Stimulated activated CD8-positive, alpha-beta memory T cell treated with anti-CD3 and anti-CD28 coated beads, Interleukin-7, amount 100 ng/mL, for 1 hour (primary cell): ENCODE measurements around the gene GOLGA6A.

Experiments
- DNase-seq, 2 donors: peaks; one replicate each; pipeline ENCODE4 v3.0.0-alpha.2; 2020; ENCODE audit warnings: low read depth in 2 of 2

The GOLGA6A gene

DNA sequence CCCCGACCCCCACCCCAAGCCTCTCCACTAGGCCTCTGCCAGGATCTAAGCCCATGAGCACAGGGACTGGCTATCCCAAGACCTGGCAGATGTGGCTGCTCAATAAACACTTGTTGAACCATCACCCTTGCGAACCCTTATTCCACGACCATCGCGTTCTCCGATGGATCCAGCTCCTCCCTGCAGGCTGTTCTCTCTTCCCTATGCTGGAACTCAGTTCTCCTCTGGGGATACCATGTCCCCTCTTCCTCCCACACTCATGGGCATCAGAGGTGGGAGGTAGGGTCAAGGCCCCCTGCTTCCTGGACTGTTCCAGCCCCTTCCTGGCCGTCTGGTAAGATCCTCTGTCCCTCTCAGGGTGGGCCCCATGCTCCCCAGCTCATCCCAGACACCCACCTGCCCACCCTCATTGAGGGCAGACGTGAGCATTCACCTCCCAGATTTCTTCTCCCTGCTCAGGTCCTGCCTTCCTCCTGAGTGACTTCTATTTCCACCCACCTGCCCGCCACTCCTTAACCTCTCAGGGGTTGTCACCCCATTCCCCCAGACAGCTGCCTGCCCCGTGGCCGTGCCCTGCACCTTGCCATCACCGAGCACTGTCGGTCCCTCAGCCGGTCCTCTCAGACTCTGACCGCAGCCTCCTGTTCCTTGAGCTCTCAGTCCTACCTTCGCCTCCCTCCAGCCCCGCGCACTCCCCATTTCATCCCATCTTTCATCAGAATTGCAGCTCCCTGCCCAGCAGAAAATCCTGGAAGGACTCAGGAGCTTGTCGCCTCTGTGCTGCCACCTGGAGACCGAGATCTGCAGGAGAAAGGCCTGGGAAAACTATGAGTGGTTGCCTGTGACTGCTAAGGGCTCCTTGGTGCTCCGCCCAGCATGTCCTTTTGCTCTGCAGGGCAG, 45.8 kb downstream of the GOLGA6A start:
- DNase-seq = no peak

DNA sequence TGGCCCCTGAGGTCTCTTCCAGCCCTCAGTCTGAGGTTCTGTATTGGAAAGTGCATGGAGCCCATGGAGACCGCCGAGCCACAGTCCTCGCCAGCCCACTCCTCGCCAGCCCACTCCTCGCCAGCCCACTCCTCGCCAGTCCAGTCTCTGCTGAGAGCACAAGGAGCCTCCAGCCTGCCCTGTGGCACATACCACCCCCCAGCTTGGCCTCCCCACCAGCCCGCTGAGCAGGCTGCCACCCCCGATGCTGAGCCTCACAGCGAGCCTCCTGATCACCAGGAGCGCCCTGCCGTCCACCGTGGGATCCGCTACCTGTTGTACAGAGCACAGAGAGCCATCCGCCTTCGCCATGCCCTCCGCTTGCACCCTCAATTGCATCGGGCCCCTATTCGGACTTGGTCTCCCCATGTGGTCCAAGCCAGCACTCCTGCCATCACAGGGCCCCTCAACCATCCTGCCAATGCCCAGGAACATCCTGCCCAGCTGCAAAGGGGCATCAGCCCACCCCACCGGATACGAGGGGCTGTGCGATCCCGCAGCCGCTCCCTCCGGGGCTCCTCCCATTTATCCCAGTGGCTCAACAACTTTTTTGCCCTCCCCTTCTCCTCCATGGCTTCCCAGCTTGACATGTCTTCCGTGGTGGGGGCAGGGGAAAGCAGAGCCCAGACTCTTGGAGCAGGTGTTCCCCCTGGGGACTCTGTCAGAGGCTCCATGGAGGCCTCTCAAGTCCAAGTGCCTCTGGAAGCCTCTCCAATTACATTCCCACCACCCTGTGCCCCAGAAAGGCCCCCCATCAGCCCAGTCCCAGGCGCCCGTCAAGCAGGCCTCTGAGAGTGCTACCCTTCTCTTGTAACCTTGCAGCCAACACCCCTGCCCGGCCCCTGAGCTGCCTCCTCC, 47.0 kb downstream of the GOLGA6A start:
- no peak for DNase-seq

DNA sequence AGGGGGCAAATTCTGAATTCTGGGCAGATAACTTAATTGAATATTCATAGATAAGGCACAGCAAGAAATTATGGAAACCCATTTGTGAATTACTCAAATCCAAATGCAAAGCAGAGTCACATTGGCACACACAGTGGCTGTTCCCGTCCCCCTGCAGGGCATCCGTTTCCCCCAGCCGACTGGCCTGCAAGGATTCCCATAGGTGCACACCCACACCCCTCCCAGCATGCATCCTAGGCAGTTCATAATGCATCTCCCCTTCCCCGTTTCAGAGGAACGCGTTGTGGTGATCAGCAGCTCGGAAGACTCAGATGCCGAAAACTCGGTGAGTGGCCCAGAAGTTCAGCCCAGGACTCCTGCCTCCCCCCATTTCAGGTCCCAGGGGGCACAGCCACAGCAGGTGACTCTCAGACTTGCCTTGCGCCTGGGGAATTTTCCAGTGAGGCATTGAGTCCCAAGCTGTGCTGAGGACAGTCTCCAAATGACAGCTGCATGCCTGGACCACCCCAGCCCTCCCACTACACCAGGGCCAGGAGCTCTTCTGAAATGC, 48.1 kb downstream of the GOLGA6A start:
- no peak for DNase-seq

DNA sequence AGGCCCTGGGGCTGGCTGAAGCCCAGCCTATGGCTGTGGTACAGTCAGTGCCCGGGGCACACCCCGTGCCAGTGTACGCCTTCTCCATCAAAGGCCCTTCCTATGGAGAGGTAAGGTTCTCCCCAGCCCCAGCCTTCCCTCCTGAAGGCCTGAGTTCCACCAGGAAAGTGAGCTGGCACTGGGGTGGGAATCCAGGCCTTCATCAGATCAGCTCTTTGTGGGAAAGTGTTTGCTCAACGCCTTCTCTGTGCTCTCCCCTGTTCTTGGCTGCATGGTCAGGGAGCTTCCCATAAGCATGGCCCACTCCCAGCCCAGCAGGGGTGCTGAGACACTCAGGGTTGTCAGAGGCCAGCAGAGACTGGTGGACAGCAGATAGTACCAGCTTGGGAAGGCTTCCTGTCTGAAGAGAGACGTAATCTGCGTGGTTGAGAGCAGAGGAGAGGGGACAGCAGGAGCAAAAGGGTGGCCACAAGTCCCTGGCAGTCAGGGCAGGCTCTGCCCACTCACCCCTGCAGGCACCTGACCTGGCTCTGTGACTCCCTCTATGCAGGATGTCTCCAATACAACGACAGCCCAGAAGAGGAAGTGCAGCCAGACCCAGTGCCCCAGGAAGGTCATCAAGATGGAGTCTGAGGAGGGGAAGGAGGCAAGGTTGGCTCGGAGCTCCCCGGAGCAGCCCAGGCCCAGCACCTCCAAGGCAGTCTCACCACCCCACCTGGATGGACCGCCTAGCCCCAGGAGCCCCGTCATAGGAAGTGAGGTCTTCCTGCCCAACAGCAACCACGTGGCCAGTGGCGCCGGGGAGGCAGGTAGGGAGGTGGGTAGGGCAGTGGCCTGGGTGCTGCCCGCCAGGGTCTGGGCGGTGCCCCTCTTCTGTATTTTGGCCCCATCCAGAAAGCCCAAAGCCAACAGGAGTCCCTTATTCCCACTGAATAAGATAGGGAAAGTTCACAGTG, 49.5 kb downstream of the GOLGA6A start:
- no peak for DNase-seq

DNA sequence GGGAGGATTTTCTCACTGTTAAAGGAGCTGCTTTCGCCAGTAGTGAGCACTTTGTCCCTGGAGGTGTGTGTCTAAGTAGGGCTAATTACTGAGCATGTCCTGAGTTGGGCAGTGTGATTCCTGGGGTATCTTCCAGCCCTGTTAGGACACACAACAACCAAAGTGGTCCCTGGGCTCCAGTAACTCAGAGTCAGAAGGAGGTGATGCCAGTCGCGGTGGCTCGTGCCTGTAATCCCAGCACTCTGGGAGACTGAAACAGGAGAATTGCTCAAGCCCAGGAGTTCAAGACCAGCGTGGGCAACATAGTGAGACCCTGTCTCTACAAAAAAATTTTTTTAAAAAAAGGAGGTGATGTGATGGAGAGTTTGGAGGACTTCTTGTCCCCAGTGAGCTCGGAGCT, 50.3 kb downstream of the GOLGA6A start:
- DNase-seq = no peak

DNA sequence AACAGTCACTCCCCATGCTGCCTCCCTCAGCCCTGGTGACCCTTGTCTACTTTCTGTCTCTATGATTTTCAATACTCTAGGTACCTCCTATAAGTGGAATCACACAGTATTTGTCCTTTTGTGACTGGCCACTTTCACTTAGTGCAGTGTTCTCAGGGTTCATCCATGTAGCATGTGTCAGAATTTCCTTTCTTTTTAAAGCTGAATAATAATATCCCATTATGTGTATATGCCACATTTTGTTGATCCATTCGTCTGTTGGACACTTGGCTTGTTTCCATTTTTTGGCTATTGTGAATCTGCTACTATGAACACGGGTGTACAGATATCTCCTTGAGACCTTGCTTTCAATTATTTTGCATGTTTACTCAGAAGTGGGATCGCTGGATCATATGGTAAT, 53.7 kb downstream of the GOLGA6A start:
- no peak for DNase-seq

DNA sequence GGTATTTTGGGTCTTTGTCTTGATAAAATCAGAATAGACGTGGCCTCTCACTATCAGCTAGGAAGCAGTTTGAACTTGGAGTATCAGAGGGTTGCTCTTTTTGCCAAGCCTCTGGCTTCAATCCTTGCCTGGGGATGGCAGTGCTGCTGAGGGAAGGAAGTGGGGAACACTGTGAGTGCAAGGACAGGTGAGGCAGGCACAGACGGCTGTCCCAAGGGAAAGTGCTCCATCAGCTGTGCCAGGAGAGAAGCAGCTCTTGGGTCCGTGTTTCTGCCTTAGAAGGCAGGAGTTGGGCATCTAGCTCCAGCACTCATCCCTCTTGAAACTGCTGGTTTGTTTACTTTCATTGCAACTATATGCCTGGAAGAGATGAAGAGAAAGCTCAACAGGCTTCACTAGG, 54.7 kb downstream of the GOLGA6A start:
- no peak for DNase-seq

DNA sequence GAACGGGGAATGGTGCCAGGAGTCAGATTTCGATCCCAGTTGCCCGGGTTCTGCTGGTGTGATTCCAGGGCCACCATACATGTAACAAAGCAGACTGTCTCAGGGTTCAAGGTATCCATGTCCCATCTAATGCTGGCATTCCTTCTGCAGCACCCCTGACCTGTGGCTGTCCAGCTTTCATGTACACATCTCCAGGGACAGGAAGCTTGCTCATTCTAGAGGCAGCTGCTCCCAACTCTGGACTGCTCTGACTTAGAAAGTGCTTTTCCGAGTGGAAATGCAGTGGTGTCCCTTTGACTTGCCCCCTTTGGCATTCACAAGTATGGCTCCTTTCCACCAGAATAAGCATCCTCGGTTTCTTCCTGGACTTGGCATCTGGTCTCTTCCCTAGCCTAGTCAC, 56.9 kb downstream of the GOLGA6A start:
- DNase-seq = no peak

DNA sequence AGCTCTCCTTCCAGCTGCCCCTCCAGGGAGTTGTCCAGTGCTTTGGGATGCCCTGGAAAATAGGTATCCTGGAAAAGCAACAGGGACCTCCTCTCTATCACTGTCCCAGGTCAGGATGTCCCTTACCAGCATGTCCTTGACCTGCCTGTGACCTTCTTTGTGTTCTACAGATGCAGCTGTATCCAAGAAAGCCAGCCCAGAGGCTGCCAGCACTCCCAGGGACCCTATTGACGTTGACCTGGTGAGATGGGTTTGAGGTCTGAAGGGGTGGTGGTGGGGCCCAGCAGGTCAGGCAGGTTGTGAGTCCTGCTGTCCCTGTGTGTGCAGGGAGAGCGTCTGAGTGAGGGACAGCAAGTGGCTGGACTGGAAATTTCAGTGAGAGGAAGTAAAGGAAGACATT, 57.7 kb downstream of the GOLGA6A start:
- DNase-seq = no peak

DNA sequence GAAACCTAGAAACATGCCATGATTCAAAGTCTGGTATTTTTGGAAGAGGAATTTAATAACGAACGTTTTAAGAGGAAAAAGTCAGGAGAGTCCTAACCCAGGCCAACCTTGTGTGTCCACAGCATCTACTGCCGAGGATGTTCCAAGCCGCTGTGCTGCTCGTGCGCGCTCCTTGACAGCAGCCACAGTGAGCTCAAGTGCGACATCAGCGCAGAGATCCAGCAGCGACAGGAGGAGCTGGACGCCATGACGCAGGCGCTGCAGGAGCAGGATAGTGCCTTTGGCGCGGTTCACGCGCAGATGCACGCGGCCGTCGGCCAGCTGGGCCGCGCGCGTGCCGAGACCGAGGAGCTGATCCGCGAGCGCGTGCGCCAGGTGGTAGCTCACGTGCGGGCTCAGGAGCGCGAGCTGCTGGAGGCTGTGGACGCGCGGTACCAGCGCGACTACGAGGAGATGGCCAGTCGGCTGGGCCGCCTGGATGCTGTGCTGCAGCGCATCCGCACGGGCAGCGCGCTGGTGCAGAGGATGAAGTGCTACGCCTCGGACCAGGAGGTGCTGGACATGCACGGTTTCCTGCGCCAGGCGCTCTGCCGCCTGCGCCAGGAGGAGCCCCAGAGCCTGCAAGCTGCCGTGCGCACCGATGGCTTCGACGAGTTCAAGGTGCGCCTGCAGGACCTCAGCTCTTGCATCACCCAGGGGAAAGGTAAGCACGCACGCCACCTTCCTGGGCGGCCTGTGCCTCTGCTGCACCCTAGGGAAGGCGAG, 59.5 kb downstream of the GOLGA6A start:
- no peak for DNase-seq
